Thyroid gland (tissue), 4 donors: ENCODE data around the gene ZBTB7B. TPM values are rescaled to one million over a fixed set of nuclear protein-coding genes. Genes with fewer than 3 reads are reported as not detected.

Experiments
- DNase-seq, 2 donors: peaks; one replicate each; pipeline ENCODE4 v3.0.0-alpha.2; 2019
- H3K27ac ChIP-seq, 3 donors: fragments of 200-600 bp; sonication (generic); 1 replicate in 2 of 3; 2 replicates in 1 of 3; pipeline ENCODE4 v1.5.1; 2016 to 2019; ENCODE audit warnings: mild to moderate bottlenecking in 1 of 3, moderate library complexity in 1 of 3
- H3K27me3 ChIP-seq: fragments of 200-600 bp; sonication (generic); one replicate; pipeline ENCODE4 v1.5.1; 2019
- H3K36me3 ChIP-seq, 2 donors: fragments of 200-600 bp; sonication (generic); one replicate each; pipeline ENCODE4 v1.5.1; 2016 to 2019
- H3K4me1 ChIP-seq, 2 donors: fragments of 200-600 bp; sonication (generic); one replicate each; pipeline ENCODE4 v1.5.1; 2017 to 2019
- H3K4me3 ChIP-seq, 3 donors: fragments of 200-600 bp; sonication (generic); replicated peaks in 1 of 3; 1 replicate in 2 of 3; 2 replicates in 1 of 3; pipeline ENCODE4 v1.5.1; 2016; ENCODE audit warnings: mild to moderate bottlenecking in 1 of 3
- H3K9me3 ChIP-seq: fragments of 200-600 bp; sonication (generic); one replicate; pipeline ENCODE4 v1.5.1; 2017
- POLR2A ChIP-seq, 2 donors: fragments of 450-650 bp; IDR thresholded peaks; one replicate each; pipeline ENCODE4 v1.6.1; 2017; ENCODE audit warnings: antibody characterized with exemption in 2 of 2, mild to moderate bottlenecking in 2 of 2, moderate library complexity in 1 of 2
- WGBS, 2 donors: methylation state at CpG; one replicate each; pipeline ENCODE4 v1.1.5; 2017; 5-methylcytosine and 5-hydroxymethylcytosine counted together
- intact Hi-C: fragments of 100-400 bp; cut with DNase I; formaldehyde crosslinking; loops from one replicate; pipeline ENCODE4 v1.15.1; 2023
- total RNA-seq, 4 donors: library from RNA; depleted of rRNA; stranded (reverse); fragments of >200 nt; gene quantifications; one replicate each; pipeline ENCODE4 v1.2.3, GENCODE V29; 2016
- TF ChIP-seq, protein P1 (sequence below), 6 experiments: fragments of 200-600 bp in 3 of 6; fragments of 450-650 bp in 3 of 6; sonication (generic) in 3 of 6; IDR thresholded peaks; one replicate each; pipeline ENCODE4 v1.5.1; 2016 to 2019; ENCODE audit warnings: antibody characterized with exemption in 6 of 6, mild to moderate bottlenecking in 2 of 6, inconsistent platforms in 1 of 6, moderate library complexity in 1 of 6

Gene ZBTB7B
- total RNA-seq, 4 donors from 2014 or later: 35.7 to 89.8 (median 47.3) TPM

DNA sequence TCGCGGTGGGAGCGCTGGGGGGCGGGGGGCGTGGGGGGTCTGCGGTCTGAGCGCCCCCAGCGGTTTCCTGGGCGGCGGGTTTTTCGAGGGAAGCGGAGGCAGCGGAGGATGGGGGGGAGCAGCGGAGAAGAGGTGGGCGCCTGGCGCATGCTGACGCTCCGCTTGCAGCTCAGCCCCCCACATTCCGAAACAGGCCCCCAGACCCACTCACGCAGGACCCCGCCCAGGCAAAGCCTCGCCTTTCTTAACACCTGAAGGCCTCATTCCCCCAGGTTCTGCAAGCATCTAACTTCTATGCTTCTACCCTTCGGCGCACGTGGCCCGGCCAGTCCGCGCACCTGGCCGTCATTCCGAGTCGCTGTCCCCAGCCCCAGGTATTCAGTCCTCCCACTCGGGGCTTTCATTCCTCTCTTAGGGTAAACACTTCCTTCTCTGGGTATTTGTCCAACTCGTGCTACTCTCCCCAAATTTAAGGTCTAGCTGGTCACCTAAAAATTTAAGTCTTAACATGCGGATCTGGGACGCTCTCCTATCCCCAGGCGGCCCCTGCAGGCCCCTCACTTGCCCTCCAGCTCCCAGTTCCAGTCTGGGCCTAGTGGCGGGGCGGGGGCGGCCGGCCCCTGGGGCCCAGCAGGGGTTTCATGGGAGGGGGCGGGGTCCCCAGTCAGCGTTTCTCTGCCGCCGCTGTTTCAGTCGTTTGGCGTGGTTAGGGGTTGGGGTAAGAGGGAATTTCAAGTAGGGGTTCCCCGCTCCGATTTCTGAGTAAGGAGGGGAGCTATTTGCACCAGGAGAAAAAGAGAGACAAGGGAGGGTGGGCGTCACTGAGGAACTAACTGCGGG lies 2.8 kb upstream of the ZBTB7B start:
- Histone ChIP-seq H3K4me3 (peak overlapping the region in 1 of 3 donors; percentile 86), H3K27ac (peak overlapping the region; percentile 86 to 99 (median 95)), H3K9me3 (no peaks in the 10 kb centered on the region), H3K27me3 (no peaks in the 10 kb centered on the region), H3K36me3 (no peaks in the 10 kb centered on the region), H3K4me1 (peaks cover 22 to 26% of the 10 kb centered on the region in 2 donors)
- TF ChIP-seq, protein P1, sequence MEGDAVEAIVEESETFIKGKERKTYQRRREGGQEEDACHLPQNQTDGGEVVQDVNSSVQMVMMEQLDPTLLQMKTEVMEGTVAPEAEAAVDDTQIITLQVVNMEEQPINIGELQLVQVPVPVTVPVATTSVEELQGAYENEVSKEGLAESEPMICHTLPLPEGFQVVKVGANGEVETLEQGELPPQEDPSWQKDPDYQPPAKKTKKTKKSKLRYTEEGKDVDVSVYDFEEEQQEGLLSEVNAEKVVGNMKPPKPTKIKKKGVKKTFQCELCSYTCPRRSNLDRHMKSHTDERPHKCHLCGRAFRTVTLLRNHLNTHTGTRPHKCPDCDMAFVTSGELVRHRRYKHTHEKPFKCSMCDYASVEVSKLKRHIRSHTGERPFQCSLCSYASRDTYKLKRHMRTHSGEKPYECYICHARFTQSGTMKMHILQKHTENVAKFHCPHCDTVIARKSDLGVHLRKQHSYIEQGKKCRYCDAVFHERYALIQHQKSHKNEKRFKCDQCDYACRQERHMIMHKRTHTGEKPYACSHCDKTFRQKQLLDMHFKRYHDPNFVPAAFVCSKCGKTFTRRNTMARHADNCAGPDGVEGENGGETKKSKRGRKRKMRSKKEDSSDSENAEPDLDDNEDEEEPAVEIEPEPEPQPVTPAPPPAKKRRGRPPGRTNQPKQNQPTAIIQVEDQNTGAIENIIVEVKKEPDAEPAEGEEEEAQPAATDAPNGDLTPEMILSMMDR (IDR thresholded peaks at IDR 0.05): no peak
- no peak for TF ChIP-seq POLR2A (IDR thresholded peaks at IDR 0.05)
- intact Hi-C loops: loop anchor here (5.0 kb wide), 1 partner anchor 37 kb away; the partner anchor contains the start of gene PYGO2
- peak; percentile 63 to 67 for DNase-seq
- WGBS, 2 donors: 5 to 6% methylated on average over 30 to 50 of the region's 50 CpGs

DNA sequence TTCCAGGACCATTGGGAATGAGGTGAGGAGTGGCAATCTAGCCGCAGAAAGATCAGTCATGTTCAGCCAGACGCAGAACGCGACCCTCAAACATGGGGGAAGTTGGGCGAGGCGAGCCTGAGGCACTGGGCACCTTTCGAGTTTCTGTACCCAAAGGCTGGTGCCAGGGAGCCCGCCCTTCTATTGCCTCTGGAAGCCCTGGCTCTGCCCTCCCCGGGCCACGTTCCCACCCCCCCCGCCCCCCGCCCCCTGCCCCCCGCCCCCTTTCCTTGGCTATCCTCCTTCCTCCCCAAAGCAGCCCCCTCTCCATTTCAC lies 2.2 kb upstream of the ZBTB7B start:
- no peak for DNase-seq
- intact Hi-C loops: no loop called here

DNA sequence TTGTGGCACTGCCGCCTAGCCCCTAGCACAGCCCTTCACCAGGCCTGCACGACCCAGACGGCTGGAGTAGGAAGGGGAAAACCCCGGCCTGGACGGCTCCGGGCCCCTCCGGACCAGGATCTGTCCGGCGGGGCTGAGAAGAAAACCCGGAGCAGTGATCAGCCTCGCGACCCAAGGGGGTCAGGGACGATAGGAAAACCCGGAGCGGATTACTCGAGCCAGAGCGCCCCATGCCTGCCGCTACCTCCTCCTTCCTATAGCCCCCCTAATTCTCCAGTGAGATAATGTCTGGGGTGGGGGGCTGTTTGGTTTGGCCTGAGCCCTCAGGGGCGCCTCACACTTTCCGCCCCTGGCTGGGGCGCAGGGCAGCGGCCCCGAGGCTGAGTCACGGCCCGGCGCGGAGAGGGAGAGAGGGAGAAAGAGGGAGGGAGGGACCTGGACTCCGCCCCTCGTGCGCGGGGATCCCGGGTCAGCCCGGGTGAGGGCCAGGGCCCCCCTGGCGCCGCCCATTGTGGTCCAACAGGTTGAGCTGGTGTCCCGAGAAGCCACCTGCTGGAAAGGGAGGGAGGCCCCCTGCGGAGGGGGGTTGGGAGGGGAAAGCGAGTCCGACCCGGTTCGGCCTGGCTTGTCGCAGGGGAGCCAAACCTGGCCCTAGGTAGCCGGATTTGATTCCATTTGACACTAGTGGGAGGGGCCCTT lies 1.7 kb upstream of the ZBTB7B start:
- 0 to 1% methylated on average over 3 to 28 of the region's 43 CpGs for WGBS, 2 donors
- no peaks in the 10 kb centered on the region for H3K27me3 ChIP-seq
- H3K36me3 ChIP-seq: no peaks in the 10 kb centered on the region
- peak overlapping the region in 2 of 3 donors; percentile 46 to 86 for H3K4me3 ChIP-seq
- TF ChIP-seq, protein P1 (IDR thresholded peaks at IDR 0.05): peak in 1 of 6 experiments; percentile 23
- TF ChIP-seq POLR2A (IDR thresholded peaks at IDR 0.05): peak; percentile 45 to 84
- no peaks in the 10 kb centered on the region for H3K9me3 ChIP-seq
- intact Hi-C loops: no loop called here
- H3K4me1 ChIP-seq: peaks cover 33 to 35% of the 10 kb centered on the region in 2 donors
- H3K27ac ChIP-seq: peak overlapping the region; percentile 86 to 99 (median 95)
- DNase-seq: peak; percentile 99

More for the DNA sequence above, 2.2 kb upstream of the ZBTB7B start:
- H3K27ac ChIP-seq: peak overlapping the region; percentile 86 to 99 (median 95)
- no peaks in the 10 kb centered on the region for H3K36me3 ChIP-seq
- no peaks in the 10 kb centered on the region for H3K27me3 ChIP-seq
- peak overlapping the region in 1 of 3 donors; percentile 86 for H3K4me3 ChIP-seq
- no peaks in the 10 kb centered on the region for H3K9me3 ChIP-seq
- TF ChIP-seq, protein P1 (IDR thresholded peaks at IDR 0.05): no peak
- no peak for TF ChIP-seq POLR2A (IDR thresholded peaks at IDR 0.05)
- 1 to 2% methylated on average over 11 to 12 of the region's 13 CpGs for WGBS, 2 donors
- peaks cover 28 to 31% of the 10 kb centered on the region in 2 donors for H3K4me1 ChIP-seq

GRCh38 chr1:155001425-155001674 lies 1.3 kb upstream of the ZBTB7B start:
- intact Hi-C loops: no loop called here
- no peak for TF ChIP-seq POLR2A (IDR thresholded peaks at IDR 0.05)
- TF ChIP-seq, protein P1 (IDR thresholded peaks at IDR 0.05): no peak
- no peak for DNase-seq
- Histone ChIP-seq H3K4me3 (peak overlapping the region; percentile 23 to 86 (median 41)), H3K36me3 (no peaks in the 10 kb centered on the region), H3K27me3 (no peaks in the 10 kb centered on the region), H3K27ac (peak overlapping the region; percentile 86 to 99 (median 95)), H3K9me3 (no peaks in the 10 kb centered on the region), H3K4me1 (peaks cover 38 to 40% of the 10 kb centered on the region in 2 donors)
- whole genome bisulfite sequencing, 2 donors: 0 to 1% methylated on average over 6 to 11 of the region's 11 CpGs
